Neural progenitor cell (in vitro differentiated cells): Measurements from ENCODE around the gene WNT8B. TPM values are rescaled to one million over a fixed set of nuclear protein-coding genes. Genes with fewer than 3 reads are reported as not detected.

Source experiments
- DNase-seq: peaks from one replicate; pipeline ENCODE4 v3.0.0-alpha.2; 2016; ENCODE audit warnings: low spot score
- H2AFZ ChIP-seq: fragments of 200-600 bp; sonication (generic); replicated peaks from 2 replicates; pipeline ENCODE4 v1.6.1; 2016; ENCODE audit warnings: antibody characterized with exemption
- H3F3A ChIP-seq: fragments of 200-600 bp; sonication (generic); 2 replicates; pipeline ENCODE4 v1.6.1; 2016; ENCODE audit warnings: antibody characterized with exemption, low read depth
- H3K27ac ChIP-seq: fragments of 200-600 bp; sonication (generic); 2 replicates; pipeline ENCODE4 v1.5.1; 2016; ENCODE audit warnings: mild to moderate bottlenecking
- H3K27me3 ChIP-seq: fragments of 200-600 bp; sonication (generic); 2 replicates; pipeline ENCODE4 v1.6.1; 2016; ENCODE audit warnings: mild to moderate bottlenecking, moderate library complexity
- H3K36me3 ChIP-seq: fragments of 200-600 bp; sonication (generic); 2 replicates; pipeline ENCODE4 v1.5.1; 2016
- H3K4me1 ChIP-seq: fragments of 200-600 bp; sonication (generic); 2 replicates; pipeline ENCODE4 v1.6.1; 2016; ENCODE audit warnings: mixed run types
- H3K4me2 ChIP-seq: fragments of 200-600 bp; sonication (generic); 2 replicates; pipeline ENCODE4 v1.6.1; 2016
- H3K4me3 ChIP-seq: fragments of 200-600 bp; sonication (generic); 2 replicates; pipeline ENCODE4 v1.5.1; 2016
- H3K79me2 ChIP-seq: fragments of 200-600 bp; sonication (generic); 2 replicates; pipeline ENCODE4 v1.6.1; 2016; ENCODE audit warnings: low read depth
- H3K9ac ChIP-seq: fragments of 200-600 bp; sonication (generic); 2 replicates; pipeline ENCODE4 v1.6.1; 2016
- H3K9me3 ChIP-seq: fragments of 200-600 bp; sonication (generic); 2 replicates; pipeline ENCODE4 v1.5.1; 2016; ENCODE audit warnings: low read depth
- H4K20me1 ChIP-seq: fragments of 200-600 bp; sonication (generic); 2 replicates; pipeline ENCODE4 v1.6.1; 2016; ENCODE audit warnings: low read depth
- H3K27ac Mint-ChIP-seq: 3 replicates; pipeline ENCODE4 v1.8.0; 2021; ENCODE audit warnings: mixed read lengths
- H3K27me3 Mint-ChIP-seq: 2 replicates; pipeline ENCODE4 v1.8.0; 2022; ENCODE audit warnings: low read depth, mild to moderate bottlenecking, inconsistent platforms, moderate library complexity, mixed read lengths; ENCODE audit not compliant: insufficient read depth
- H3K36me3 Mint-ChIP-seq: 3 replicates; pipeline ENCODE4 v1.8.0; 2021; ENCODE audit warnings: mixed read lengths
- H3K4me1 Mint-ChIP-seq: 3 replicates; pipeline ENCODE4 v1.8.0; 2021; ENCODE audit warnings: mixed read lengths
- H3K4me3 Mint-ChIP-seq: 3 replicates; pipeline ENCODE4 v1.8.0; 2021; ENCODE audit warnings: mild to moderate bottlenecking, moderate library complexity, mixed read lengths
- H3K9me3 Mint-ChIP-seq: 3 replicates; pipeline ENCODE4 v1.8.0; 2020; ENCODE audit warnings: mixed read lengths
- EZH2 ChIP-seq: fragments of 200-600 bp; sonication (generic); IDR thresholded peaks from 2 replicates; pipeline ENCODE4 v1.6.1; 2017; ENCODE audit warnings: antibody characterized with exemption, mild to moderate bottlenecking, moderate library complexity
- EZH2phosphoT487 ChIP-seq: fragments of 200-600 bp; sonication (generic); IDR thresholded peaks from 2 replicates; pipeline ENCODE4 v1.6.1; 2017; ENCODE audit warnings: antibody characterized with exemption
- total RNA-seq: library from RNA; depleted of rRNA; stranded (reverse); fragments of >200 nt; gene quantifications from 2 replicates; pipeline ENCODE4 v1.2.3, GENCODE V29; 2015; ENCODE audit warnings: low replicate concordance
- TF ChIP-seq, protein P1 (sequence below): fragments of 200-600 bp; sonication (generic); IDR thresholded peaks from 2 replicates; pipeline ENCODE4 v1.5.1; 2017; ENCODE audit warnings: antibody characterized with exemption, mild to moderate bottlenecking

The WNT8B gene
- total RNA-seq, 1 donor from 2014 or later: 5.8 TPM

GRCh38 chr10:100522945-100523344, 60.1 kb downstream of the WNT8B start:
- Histone ChIP-seq H2AFZ (no peak overlapping the region), H3K27me3 (peaks cover 33% of the 10 kb centered on the region), H4K20me1 (peaks cover 35% of the 10 kb centered on the region), H3F3A (peaks cover 17% of the 10 kb centered on the region), H3K4me2 (no peak overlapping the region), H3K9ac (no peak overlapping the region), H3K9me3 (no peaks in the 10 kb centered on the region), H3K36me3 (peaks cover 3% of the 10 kb centered on the region), H3K79me2 (peaks cover 5% of the 10 kb centered on the region), H3K27ac (no peak overlapping the region), H3K4me1 (peaks cover 11% of the 10 kb centered on the region), H3K4me3 (no peak overlapping the region)
- TF ChIP-seq EZH2: no peak
- no peak for TF ChIP-seq EZH2phosphoT487
- TF ChIP-seq, protein P1, sequence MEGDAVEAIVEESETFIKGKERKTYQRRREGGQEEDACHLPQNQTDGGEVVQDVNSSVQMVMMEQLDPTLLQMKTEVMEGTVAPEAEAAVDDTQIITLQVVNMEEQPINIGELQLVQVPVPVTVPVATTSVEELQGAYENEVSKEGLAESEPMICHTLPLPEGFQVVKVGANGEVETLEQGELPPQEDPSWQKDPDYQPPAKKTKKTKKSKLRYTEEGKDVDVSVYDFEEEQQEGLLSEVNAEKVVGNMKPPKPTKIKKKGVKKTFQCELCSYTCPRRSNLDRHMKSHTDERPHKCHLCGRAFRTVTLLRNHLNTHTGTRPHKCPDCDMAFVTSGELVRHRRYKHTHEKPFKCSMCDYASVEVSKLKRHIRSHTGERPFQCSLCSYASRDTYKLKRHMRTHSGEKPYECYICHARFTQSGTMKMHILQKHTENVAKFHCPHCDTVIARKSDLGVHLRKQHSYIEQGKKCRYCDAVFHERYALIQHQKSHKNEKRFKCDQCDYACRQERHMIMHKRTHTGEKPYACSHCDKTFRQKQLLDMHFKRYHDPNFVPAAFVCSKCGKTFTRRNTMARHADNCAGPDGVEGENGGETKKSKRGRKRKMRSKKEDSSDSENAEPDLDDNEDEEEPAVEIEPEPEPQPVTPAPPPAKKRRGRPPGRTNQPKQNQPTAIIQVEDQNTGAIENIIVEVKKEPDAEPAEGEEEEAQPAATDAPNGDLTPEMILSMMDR: no peak
- Mint-ChIP-seq H3K9me3 (no peaks in the 10 kb centered on the region), H3K27ac (no peak overlapping the region), H3K4me3 (no peak overlapping the region), H3K4me1 (peaks cover 15% of the 10 kb centered on the region), H3K27me3 (no peaks in the 10 kb centered on the region), H3K36me3 (peaks cover 33% of the 10 kb centered on the region)
- DNase-seq: no peak

DNA sequence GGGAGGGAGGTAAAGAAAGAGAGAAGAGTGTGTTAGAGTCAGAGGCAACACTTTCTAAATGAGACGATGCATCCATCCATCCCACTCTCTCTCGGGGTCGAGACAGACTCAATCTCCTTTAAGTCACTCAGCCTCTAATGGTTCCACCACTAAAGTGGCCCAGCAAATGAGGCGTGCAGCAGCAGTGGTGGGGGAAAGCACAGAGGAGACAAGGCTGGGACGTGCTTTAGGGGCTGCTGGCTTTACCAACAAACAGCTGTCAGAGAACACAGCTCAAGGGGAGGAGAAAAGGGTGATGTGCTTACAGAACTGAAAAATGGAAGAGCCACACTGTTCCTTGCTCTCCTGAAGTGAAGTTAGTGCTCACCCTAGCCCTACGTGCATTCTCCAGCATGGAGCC, 61.4 kb downstream of the WNT8B start:
- Histone ChIP-seq H3K4me1 (peaks cover 16% of the 10 kb centered on the region), H3K4me3 (no peak overlapping the region), H3F3A (peaks cover 16% of the 10 kb centered on the region), H3K27me3 (peaks cover 22% of the 10 kb centered on the region), H3K27ac (no peak overlapping the region), H3K4me2 (no peak overlapping the region), H3K9ac (no peak overlapping the region), H3K9me3 (no peaks in the 10 kb centered on the region), H3K79me2 (peaks cover 18% of the 10 kb centered on the region), H4K20me1 (peaks cover 42% of the 10 kb centered on the region), H2AFZ (no peak overlapping the region), H3K36me3 (peaks cover 3% of the 10 kb centered on the region)
- Mint-ChIP-seq H3K27me3 (no peaks in the 10 kb centered on the region), H3K36me3 (peaks cover 33% of the 10 kb centered on the region), H3K27ac (no peak overlapping the region), H3K9me3 (no peaks in the 10 kb centered on the region), H3K4me3 (no peak overlapping the region), H3K4me1 (peaks cover 13% of the 10 kb centered on the region)
- no peak for DNase-seq
- TF ChIP-seq EZH2phosphoT487 (no peak), EZH2 (no peak)
- TF ChIP-seq, protein P1: no peak

DNA sequence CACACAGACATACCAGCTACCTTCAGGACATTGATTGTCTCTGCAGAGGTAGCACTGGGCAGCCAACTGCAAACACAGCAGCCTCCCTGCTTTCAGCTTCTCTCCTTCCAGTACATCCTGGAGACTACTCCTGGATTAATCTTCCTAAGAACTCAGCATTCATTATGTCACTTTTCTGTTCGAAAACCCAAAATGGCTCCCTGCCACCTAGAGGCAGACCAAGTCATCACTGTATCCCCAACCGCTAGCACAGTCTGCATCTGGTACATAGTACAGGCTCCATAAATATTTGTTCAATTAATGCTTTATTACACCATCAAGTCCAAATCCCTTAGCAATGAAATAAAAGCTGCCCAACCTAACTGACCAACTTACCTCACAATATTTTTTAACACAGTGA, 61.8 kb downstream of the WNT8B start:
- Mint-ChIP-seq H3K36me3 (peaks cover 33% of the 10 kb centered on the region), H3K4me1 (peaks cover 13% of the 10 kb centered on the region), H3K4me3 (peak overlapping the region; percentile 71), H3K27ac (no peak overlapping the region), H3K27me3 (no peaks in the 10 kb centered on the region), H3K9me3 (no peaks in the 10 kb centered on the region)
- Histone ChIP-seq H3K4me2 (no peak overlapping the region), H2AFZ (no peak overlapping the region), H3K27ac (no peak overlapping the region), H3K9ac (no peak overlapping the region), H3K36me3 (peaks cover 3% of the 10 kb centered on the region), H3K79me2 (peaks cover 22% of the 10 kb centered on the region), H4K20me1 (peaks cover 39% of the 10 kb centered on the region), H3K4me3 (no peak overlapping the region), H3K4me1 (peaks cover 15% of the 10 kb centered on the region), H3K27me3 (peaks cover 17% of the 10 kb centered on the region), H3F3A (peaks cover 12% of the 10 kb centered on the region), H3K9me3 (no peaks in the 10 kb centered on the region)
- DNase-seq: no peak
- no peak for TF ChIP-seq EZH2phosphoT487
- no peak for TF ChIP-seq EZH2
- TF ChIP-seq, protein P1: no peak
